Keratinocyte (primary cell): ENCODE results near the gene SLC1A3. TPM values are rescaled to one million over a fixed set of nuclear protein-coding genes. Genes with fewer than 3 reads are reported as not detected.

Experiments used
- DNase-seq: peaks from one replicate; pipeline ENCODE4 v3.0.0-alpha.2; 2011; ENCODE audit warnings: low read depth, missing footprints, low spot score
- FAIRE-seq: peaks from 2 replicates; lab custom pipeline; 2011; peaks lifted over from hg19 to GRCh38; lab: Jason Lieb, UNC
- H2AFZ ChIP-seq: 2 replicates; pipeline ENCODE4 v1.6.0; 2012; ENCODE audit warnings: low read length, control low read depth, inconsistent platforms; ENCODE audit not compliant: control insufficient read depth
- H3K27ac ChIP-seq: 2 replicates; pipeline ENCODE4 v1.5.1; 2011; ENCODE audit warnings: low read length; ENCODE audit not compliant: control insufficient read depth, insufficient read depth
- H3K27me3 ChIP-seq: 3 replicates; pipeline ENCODE4 v1.6.0; 2011; ENCODE audit warnings: low read length; ENCODE audit not compliant: control insufficient read depth, insufficient read depth; ENCODE audit errors: extremely low read depth
- H3K36me3 ChIP-seq, 2 experiments: 2 replicates in 1 of 2; 3 replicates in 1 of 2; pipeline ENCODE4 v1.5.1; 2011; ENCODE audit warnings: low read length in 2 of 2, mild to moderate bottlenecking in 1 of 2; ENCODE audit not compliant: control insufficient read depth in 2 of 2, insufficient read depth in 2 of 2; ENCODE audit errors: extremely low read depth in 1 of 2
- H3K4me1 ChIP-seq: 3 replicates; pipeline ENCODE4 v1.5.1; 2011; ENCODE audit warnings: low read length; ENCODE audit not compliant: control insufficient read depth, insufficient read depth; ENCODE audit errors: extremely low read depth
- H3K4me2 ChIP-seq: 3 replicates; pipeline ENCODE4 v1.6.0; 2011; ENCODE audit warnings: low read depth, low read length; ENCODE audit not compliant: control insufficient read depth, insufficient read depth; ENCODE audit errors: extremely low read depth
- H3K4me3 ChIP-seq, 3 experiments: fragments of 200-600 bp in 1 of 3; sonication (generic) in 1 of 3; 2 replicates in 2 of 3; 3 replicates in 1 of 3; pipeline ENCODE4 v1.5.1; 2011 to 2016; ENCODE audit warnings: low read length in 3 of 3, mild to moderate bottlenecking in 3 of 3, control low read depth in 2 of 3, inconsistent platforms in 1 of 3, low read depth in 1 of 3, mixed read lengths in 1 of 3, mixed run types in 1 of 3, moderate library complexity in 1 of 3; ENCODE audit not compliant: control insufficient read depth in 2 of 3, insufficient read depth in 2 of 3; ENCODE audit errors: extremely low read depth in 1 of 3
- H3K79me2 ChIP-seq: 2 replicates; pipeline ENCODE4 v1.6.0; 2012; ENCODE audit warnings: low read length; ENCODE audit not compliant: control insufficient read depth, insufficient read depth
- H3K9ac ChIP-seq: 3 replicates; pipeline ENCODE4 v1.6.0; 2011; ENCODE audit warnings: low read length; ENCODE audit not compliant: control insufficient read depth, insufficient read depth; ENCODE audit errors: extremely low read depth
- H3K9me1 ChIP-seq: 3 replicates; pipeline ENCODE4 v1.6.0; 2011; ENCODE audit warnings: low read length; ENCODE audit not compliant: control insufficient read depth, insufficient read depth; ENCODE audit errors: extremely low read depth
- H3K9me3 ChIP-seq: 2 replicates; pipeline ENCODE4 v1.5.1; 2012; ENCODE audit warnings: low read depth, low read length; ENCODE audit not compliant: control insufficient read depth
- H4K20me1 ChIP-seq: 3 replicates; pipeline ENCODE4 v1.6.0; 2011; ENCODE audit warnings: low read length; ENCODE audit not compliant: control insufficient read depth, insufficient read depth; ENCODE audit errors: extremely low read depth
- EZH2 ChIP-seq: IDR thresholded peaks from one replicate; pipeline ENCODE4 v1.6.1; 2012; ENCODE audit warnings: inconsistent platforms, mild to moderate bottlenecking, low read length, moderate library complexity
- dilution Hi-C: fragments of 300-500 bp; cut with MboI; formaldehyde crosslinking; loops from one replicate; pipeline ENCODE4 v1.7.0; 2020; ENCODE audit warnings: low sequenced_read_pairs; ENCODE audit not compliant: extremely low pct_ligation_motif_present
- polyA plus RNA-seq, 5 experiments: library from polyadenylated mRNA; depleted of rRNA in 3 of 5; stranded (reverse) in 3 of 5; stranded (forward) in 1 of 5; unstranded in 1 of 5; fragments of >200 nt; gene quantifications; 1 replicate in 1 of 5; 2 replicates in 3 of 5; 3 replicates in 1 of 5; pipeline versions ENCODE4 v1.2.1 to v1.2.3, GENCODE V29; 2011 to 2012; ENCODE audit warnings: missing spikeins in 2 of 5, low read depth in 1 of 5, low replicate concordance in 1 of 5
- TF ChIP-seq, protein P1 (sequence below), 3 experiments: IDR thresholded peaks in 1 of 3; conservative IDR thresholded peaks in 1 of 3; optimal IDR thresholded peaks in 1 of 3; 2 replicates in 2 of 3; 3 replicates in 1 of 3; pipeline versions ENCODE3 to v1.5.1; 2011; ENCODE audit warnings: low read length in 3 of 3, mild to moderate bottlenecking in 3 of 3, moderate library complexity in 2 of 3, control low read depth in 1 of 3, inconsistent platforms in 1 of 3; ENCODE audit not compliant: insufficient read depth in 2 of 3; ENCODE audit errors: extremely low read depth in 1 of 3

SLC1A3 gene
- polyA plus RNA-seq, 1 donor (not counting 4 experiments of a cell fraction or from before 2014, with no cell fraction given): 22.2 TPM

DNA sequence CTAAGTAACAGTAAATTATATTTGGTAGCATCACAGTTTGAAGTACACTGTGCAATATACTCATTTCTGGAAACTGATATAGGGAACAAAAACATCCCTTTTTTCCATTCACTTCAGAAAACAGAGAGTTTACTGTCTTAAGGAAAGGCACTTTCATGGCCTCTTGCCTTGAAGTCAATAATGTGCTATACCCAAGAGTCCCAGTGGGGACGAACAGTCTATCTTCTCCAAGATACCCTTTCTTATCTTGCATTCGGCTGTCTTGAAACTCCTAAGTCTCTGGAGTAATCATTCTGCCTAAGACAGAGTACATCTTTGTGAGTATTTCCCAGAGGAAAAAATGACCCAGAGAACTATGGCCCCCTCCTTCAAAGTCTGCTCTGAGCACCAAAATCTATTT is 107.1 kb downstream of the SLC1A3 start:
- no peaks in the 10 kb centered on the region for H3K36me3 ChIP-seq
- FAIRE-seq (no peak), DNase-seq (no peak)

DNA sequence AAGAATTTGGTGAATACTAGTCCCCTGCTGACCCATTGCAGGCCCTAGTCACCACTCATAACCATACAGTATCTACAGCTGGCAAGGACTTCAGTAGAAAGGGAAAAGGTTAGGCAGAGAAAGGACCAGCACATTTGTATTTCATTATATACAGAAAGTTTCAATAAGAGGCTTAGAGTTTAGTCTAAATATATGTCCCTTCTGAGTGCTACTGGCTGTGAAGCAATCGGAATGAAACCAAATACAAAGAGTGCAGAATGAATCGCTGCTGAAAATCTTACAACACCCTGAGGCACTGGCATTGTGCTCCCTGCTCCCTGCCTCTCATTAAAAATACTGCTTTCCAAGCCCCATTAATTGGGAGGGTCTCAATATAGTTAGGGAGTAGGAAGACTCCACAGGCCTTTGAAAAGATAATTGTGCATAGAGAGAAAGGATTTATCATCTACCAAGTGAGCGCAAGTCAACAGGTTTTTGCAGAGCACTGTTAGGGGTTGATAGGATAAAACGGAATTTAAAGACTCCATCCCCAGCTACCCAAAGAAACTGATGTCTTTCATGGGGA is 110.8 kb downstream of the SLC1A3 start:
- no peaks in the 10 kb centered on the region for H3K27me3 ChIP-seq
- no peak for DNase-seq
- H3K9me3 ChIP-seq: no peaks in the 10 kb centered on the region
- no peak overlapping the region for H3K9ac ChIP-seq
- no peak overlapping the region for H3K4me2 ChIP-seq
- dilution Hi-C loops: no loop called here
- no peak overlapping the region for H3K4me3 ChIP-seq
- FAIRE-seq: no peak
- H3K4me1 ChIP-seq: peaks cover 6% of the 10 kb centered on the region
- no peaks in the 10 kb centered on the region for H3K9me1 ChIP-seq
- no peak overlapping the region for H3K27ac ChIP-seq
- H3K79me2 ChIP-seq: no peaks in the 10 kb centered on the region
- H4K20me1 ChIP-seq: no peaks in the 10 kb centered on the region
- no peaks in the 10 kb centered on the region for H3K36me3 ChIP-seq
- no peak overlapping the region for H2AFZ ChIP-seq
- TF ChIP-seq, protein P1, sequence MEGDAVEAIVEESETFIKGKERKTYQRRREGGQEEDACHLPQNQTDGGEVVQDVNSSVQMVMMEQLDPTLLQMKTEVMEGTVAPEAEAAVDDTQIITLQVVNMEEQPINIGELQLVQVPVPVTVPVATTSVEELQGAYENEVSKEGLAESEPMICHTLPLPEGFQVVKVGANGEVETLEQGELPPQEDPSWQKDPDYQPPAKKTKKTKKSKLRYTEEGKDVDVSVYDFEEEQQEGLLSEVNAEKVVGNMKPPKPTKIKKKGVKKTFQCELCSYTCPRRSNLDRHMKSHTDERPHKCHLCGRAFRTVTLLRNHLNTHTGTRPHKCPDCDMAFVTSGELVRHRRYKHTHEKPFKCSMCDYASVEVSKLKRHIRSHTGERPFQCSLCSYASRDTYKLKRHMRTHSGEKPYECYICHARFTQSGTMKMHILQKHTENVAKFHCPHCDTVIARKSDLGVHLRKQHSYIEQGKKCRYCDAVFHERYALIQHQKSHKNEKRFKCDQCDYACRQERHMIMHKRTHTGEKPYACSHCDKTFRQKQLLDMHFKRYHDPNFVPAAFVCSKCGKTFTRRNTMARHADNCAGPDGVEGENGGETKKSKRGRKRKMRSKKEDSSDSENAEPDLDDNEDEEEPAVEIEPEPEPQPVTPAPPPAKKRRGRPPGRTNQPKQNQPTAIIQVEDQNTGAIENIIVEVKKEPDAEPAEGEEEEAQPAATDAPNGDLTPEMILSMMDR (optimal IDR thresholded peaks at IDR 0.05 in 1 of 3, IDR thresholded peaks at IDR 0.05 in 1 of 3, conservative IDR thresholded peaks at IDR 0.05 in 1 of 3; ENCODE audit: extremely low read depth in 1 of 3, insufficient read depth in 2 of 3, low read length in 3 of 3): no peak
- TF ChIP-seq EZH2: no peak

More for the DNA sequence above, 107.1 kb downstream of the SLC1A3 start:
- H3K9ac ChIP-seq: no peak overlapping the region
- no peak overlapping the region for H3K4me3 ChIP-seq
- H3K27me3 ChIP-seq: no peaks in the 10 kb centered on the region
- TF ChIP-seq, protein P1 (optimal IDR thresholded peaks at IDR 0.05 in 1 of 3, IDR thresholded peaks at IDR 0.05 in 1 of 3, conservative IDR thresholded peaks at IDR 0.05 in 1 of 3; ENCODE audit: extremely low read depth in 1 of 3, insufficient read depth in 2 of 3, low read length in 3 of 3): no peak
- TF ChIP-seq EZH2: no peak
- no peaks in the 10 kb centered on the region for H3K79me2 ChIP-seq
- H3K4me2 ChIP-seq: no peak overlapping the region
- H2AFZ ChIP-seq: no peak overlapping the region
- dilution Hi-C loops: no loop called here
- H4K20me1 ChIP-seq: no peaks in the 10 kb centered on the region
- H3K9me3 ChIP-seq: no peaks in the 10 kb centered on the region
- H3K27ac ChIP-seq: no peak overlapping the region
- peaks cover 6% of the 10 kb centered on the region for H3K4me1 ChIP-seq
- H3K9me1 ChIP-seq: no peaks in the 10 kb centered on the region
